GM13976 (cell line): ENCODE measurements around the gene PXDN.

Experiments used
- DNase-seq: peaks from one replicate; pipeline ENCODE4 v3.0.0; 2012; ENCODE audit warnings: low spot score
- in situ Hi-C: fragments of 300-500 bp; cut with MboI; formaldehyde crosslinking; loops from one replicate; pipeline ENCODE4 v1.12.0; 2022; ENCODE audit warnings: low sequenced_read_pairs, mixed read lengths, inconsistent platforms; ENCODE audit not compliant: unreplicated experiment
- TF ChIP-seq, protein P1 (sequence below): IDR thresholded peaks from 2 replicates; pipeline ENCODE4 v1.5.1; 2012; ENCODE audit warnings: borderline replicate concordance, mild to moderate bottlenecking; ENCODE audit not compliant: insufficient read depth; ENCODE audit errors: extremely low read depth, missing control alignments, control extremely low read depth

The PXDN gene

DNA sequence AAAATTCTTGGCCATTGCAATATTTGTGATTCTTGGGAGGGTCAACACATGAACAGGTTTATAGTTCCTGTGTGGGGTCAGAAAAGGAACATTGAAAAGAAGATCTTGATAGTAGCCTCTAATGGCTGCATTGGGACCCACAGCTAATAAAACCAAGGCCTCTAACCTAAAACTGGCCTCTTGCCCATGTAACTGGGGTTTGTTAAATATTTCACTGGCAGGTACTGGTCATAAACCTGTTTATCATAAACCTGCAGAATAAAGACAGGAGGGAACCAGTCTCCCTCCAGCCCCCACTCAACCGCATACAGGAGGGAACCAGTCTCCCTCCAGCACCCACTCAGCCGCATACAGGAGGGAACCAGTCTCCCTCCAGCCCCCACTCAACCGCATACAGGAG lies 125.3 kb downstream of the PXDN start:
- no peak for DNase-seq
- TF ChIP-seq, protein P1, sequence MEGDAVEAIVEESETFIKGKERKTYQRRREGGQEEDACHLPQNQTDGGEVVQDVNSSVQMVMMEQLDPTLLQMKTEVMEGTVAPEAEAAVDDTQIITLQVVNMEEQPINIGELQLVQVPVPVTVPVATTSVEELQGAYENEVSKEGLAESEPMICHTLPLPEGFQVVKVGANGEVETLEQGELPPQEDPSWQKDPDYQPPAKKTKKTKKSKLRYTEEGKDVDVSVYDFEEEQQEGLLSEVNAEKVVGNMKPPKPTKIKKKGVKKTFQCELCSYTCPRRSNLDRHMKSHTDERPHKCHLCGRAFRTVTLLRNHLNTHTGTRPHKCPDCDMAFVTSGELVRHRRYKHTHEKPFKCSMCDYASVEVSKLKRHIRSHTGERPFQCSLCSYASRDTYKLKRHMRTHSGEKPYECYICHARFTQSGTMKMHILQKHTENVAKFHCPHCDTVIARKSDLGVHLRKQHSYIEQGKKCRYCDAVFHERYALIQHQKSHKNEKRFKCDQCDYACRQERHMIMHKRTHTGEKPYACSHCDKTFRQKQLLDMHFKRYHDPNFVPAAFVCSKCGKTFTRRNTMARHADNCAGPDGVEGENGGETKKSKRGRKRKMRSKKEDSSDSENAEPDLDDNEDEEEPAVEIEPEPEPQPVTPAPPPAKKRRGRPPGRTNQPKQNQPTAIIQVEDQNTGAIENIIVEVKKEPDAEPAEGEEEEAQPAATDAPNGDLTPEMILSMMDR, result no peak
- in situ Hi-C loops, result no loop called here

DNA sequence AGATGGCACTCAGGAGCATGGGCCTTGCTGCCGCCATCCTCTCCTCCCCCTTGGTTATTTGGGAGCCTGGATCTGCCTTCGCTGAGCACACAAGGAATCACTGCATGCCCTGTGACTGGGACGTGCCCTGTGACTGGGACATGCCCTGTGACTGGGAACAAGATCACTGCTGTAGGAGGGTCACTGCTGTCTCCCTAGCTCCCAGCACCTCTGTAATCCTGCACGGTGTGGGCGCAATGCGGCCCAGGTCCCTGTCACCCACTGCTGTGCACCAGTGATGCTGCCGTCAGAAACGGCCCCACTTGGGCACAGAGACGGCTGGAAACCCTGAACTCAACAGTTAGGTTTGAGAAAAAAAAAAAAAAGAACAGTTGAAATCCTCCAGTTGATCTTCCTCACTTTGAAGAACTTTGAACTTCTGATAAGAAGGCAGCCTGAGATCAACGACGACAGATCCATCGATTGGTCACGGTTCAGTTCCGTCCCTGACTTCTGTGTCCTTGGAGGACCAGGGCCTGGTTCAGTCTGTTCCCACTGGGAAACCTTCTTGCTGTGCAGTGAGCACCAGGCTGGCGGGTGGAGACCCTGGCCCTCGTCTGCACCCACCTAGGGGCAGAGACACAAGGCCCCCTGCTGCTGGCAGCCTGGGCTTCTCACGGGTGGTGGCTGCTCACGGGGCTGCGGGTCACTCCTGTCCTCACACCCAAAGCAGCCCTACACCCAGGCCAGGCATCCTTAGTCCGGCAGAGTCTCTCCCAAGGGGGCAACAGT lies 125.9 kb downstream of the PXDN start:
- TF ChIP-seq, protein P1, result no peak
- DNase-seq, result no peak
- in situ Hi-C loops, result no loop called here

GRCh38 chr2:1617425-1618021 lies 126.8 kb downstream of the PXDN start:
- in situ Hi-C loops, result no loop called here
- TF ChIP-seq, protein P1, result no peak
- DNase-seq, result no peak

DNA sequence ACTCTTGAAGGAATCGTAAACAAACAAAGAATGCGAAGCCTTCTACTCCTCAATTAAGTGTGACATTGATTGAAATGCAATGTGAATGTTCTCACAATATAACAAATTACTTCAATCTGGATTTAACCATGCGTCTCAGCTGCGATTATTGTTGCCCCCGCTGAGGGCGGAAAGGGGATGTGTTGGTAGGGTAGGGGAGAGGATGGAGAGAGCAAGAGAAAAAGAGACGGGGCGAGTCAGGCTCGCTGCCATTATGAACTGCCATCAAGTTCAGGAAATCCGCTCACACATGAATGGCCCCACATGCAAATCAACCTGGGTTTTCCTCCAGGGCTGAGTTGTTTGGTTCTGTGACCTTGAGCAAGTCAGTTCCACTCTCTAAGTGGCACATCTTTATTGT lies 129.8 kb downstream of the PXDN start:
- TF ChIP-seq, protein P1, result no peak
- in situ Hi-C loops, result no loop called here
- no peak for DNase-seq

DNA sequence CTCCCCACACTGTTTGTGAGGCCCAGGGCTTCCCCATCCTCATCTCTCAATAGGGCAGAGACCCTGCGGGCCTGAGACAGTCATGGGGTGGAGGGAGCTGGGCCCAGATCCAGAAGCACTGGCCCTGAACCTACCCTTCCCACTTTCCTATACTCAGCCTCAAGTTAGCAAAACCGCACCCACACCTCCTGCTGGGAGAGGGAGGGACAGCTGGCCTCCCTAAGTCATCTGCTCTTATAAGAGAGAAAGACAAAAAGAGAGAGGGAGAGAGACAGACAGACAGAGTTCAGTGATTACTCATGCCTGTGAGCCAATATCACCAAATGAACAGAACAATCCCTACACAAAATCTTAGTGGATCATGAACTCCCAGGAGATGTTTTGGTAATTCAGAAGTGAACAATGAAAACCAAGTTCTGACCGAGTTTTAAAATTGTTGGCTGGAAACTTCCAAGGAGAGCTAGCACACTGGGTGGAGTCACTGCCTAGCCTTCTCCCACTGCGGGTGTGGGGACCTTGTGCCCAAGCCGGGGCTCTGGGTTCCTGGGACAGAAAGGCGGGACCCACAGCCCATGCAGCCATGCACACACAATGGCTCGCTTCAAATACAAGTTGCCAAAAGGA lies 130.5 kb downstream of the PXDN start:
- in situ Hi-C loops, result no loop called here
- no peak for DNase-seq
- TF ChIP-seq, protein P1, result no peak

DNA sequence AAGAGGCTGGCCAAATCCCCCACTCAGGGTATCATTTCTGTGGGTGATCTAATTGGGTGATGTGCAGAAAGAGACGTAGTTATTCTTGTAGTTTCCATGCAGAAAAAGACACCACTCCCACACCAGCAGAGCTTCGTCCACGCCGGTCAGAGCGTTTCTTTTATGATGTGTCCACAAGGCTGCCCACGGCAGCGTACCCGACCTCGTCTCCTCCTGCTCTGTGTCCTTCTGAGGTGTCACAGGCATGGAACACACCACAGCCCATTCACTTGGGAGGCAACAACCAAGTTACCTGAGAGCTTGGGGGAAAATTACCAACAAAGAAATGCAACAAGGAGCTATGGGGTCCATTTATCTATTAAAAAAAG lies 131.3 kb downstream of the PXDN start:
- TF ChIP-seq, protein P1, result no peak
- in situ Hi-C loops, result no loop called here

More for the DNA sequence above, 131.3 kb downstream of the PXDN start:
- no peak for DNase-seq
